ENCODE measurements around the gene KRT15.

Gene KRT15

GRCh38 chr17:41476866-41477815, 41.5 kb downstream of the KRT15 start:
- DNase-seq: no peak

DNA sequence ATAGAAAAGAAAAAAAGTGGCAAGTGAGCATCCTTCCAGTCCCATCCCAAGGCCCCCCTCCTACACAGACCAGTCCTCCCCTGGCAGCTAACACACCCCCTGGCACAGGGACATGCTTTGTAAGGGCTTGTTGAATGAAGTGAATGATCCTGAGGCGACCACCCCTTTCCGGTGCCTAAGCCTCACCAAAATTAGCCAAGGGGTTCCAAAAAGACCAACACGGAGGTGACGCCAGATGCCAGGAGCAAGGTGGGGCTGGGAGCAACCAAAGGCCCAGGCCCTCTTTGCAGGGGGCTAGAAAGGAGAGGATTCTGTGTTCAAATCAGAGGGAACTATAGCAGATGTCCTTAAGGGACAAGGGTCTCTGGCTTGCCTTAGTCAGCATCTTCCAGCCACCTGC, 43.3 kb downstream of the KRT15 start:
- DNase-seq: no peak

GRCh38 chr17:41474863-41475262, 43.8 kb downstream of the KRT15 start:
- DNase-seq: no peak

DNA sequence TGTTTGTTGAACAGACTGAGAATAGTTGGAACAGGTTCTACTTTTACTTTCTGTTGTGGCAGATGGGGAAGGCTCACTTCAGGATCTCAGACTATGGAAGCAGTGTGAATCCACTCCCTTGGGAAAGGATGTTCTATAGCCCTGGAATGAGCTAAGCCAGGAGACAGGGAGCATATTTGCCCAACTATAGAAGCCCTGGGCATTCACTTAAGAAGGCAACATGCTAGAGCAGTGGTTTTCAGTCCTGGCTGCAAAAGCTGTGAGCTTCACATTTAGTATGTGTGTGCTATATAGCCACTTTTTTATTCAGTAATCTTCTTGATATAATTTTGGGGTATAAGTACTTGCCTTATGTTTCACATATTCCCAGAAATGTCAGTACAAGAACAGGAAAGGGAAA, 50.3 kb downstream of the KRT15 start:
- no peak for DNase-seq

- no peak for DNase-seq
These were observed 51.1 kb downstream of the KRT15 start for GRCh38 chr17:41467561-41467960.

DNA sequence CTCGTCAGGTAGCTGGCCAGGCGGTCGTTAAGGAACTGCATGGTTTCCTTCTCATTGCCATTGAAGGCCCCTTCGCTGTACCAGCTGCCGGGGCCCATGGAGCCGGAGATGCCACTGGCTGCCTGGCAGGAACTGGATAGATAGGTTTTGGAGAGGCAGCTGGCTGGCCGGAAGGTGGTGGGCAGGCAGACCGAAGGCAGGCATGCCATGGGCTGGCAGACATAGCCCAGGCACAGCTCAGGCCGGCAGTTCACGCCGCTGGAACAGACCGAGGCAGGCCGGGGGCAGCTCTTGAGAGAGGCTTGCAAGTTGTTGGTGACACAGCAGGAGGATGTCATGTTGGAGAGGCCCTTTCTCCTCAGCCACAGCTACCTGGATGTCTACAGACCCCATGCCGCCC, 51.7 kb downstream of the KRT15 start, which contains the start of gene KRT32:
TSS of gene KRT32 (minus strand) at position 399 of the 400 bp plus-strand sequence. CDS start at position 338, 61 bp downstream.
- DNase-seq: no peak

DNA sequence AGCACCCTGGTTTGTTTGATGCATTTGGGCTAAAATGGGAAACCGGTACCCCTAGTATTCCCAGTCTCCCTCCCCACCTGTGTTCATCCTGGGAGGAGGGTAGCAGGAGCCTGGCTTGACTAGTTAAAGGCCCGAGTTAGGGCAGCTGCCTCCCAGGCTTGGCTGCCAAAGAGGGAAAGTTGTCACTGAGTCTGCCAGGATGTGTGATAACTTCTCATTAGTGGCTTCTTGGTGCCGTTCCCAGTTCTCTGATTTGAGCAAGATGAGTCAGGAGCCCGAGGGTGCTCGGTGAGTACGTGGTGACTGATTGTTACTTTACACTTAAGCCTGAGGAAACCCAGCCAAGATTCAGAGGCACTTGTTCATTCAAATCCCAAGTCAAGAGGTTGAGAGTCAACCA, 54.0 kb downstream of the KRT15 start:
- DNase-seq: no peak

- no peak for DNase-seq
These were observed 54.5 kb downstream of the KRT15 start for GRCh38 chr17:41464173-41464572.

DNA sequence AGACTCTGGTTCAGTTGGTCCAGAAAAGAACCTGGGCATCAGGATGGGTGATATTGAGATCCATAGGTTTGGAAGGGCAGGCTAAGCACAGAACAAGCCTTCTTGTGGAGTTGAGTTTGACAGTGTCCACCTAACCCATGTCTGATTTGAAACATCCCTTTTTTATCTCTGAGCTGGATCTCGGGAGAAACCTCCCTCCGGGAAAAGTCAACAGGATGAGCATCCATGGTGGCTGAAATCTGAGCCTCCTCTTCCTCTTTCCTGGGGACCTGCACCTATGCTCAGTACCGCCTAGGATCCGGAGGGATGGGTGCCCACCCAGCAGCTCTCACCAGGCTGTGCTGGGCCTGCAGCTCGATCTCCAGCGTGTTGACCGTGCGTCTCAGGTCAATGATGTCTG, 54.9 kb downstream of the KRT15 start:
- DNase-seq: no peak

All from activated CD8-positive, alpha-beta memory T cell treated with anti-CD3 and anti-CD28 coated beads, Interleukin-2, amount 50 U/mL, for 48 hours (primary cell).